ENCODE data around the gene POU2F2. TPM values are rescaled to one million over a fixed set of nuclear protein-coding genes. Genes with fewer than 3 reads are reported as not detected.

POU2F2 gene
- total RNA-seq, 1 donor from 2014 or later, result 6.1 TPM

DNA sequence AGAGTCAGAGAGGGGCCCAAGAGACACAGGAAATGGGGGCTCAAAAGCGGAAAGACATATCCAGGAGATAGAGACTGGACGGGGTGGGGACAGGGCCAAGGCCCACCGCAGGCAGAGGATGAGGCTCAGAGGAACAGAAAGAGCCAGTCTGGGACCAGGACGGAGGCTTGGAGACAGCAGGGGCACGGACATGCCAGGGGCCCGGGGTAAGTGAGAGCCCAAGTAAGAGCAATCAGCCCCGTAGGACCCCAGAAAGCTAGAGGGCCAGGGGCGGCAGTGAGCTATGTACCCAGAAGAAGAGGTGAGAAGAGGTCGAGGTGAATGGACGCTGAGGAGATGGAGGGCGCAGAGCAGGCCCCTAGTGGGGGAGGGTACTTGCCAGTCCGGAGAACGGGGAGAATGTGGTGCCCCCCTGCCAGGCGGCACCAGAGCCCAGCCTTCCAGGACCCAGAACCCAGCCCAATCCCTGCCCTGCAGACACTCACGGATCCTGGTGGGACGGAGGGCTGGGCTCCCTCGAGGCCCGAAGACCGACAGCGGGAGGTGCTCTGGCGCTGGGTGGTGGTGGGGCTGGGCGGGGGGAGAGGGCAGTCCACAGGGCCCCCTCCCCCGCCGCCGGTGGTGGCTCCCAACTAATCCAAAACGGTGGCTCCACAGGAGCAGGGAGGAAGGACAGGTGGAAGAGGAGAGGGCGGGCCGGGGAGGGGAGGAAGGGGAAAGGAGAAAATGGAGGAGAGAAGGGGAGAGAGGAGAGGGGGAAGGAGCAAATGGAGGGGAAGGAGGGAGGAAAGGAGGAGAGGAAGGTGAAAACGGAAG, 63.3 kb downstream of the POU2F2 start:
- Histone ChIP-seq H3K36me3 (no peaks in the 10 kb centered on the region), H3K9me3 (no peaks in the 10 kb centered on the region), H3K27me3 (peaks cover 40% of the 10 kb centered on the region), H3K4me1 (no peaks in the 10 kb centered on the region), H3K27ac (no peak overlapping the region), H3K4me3 (no peak overlapping the region)
- intact Hi-C loops (cut with DNase I), result no loop called here
- ATAC-seq (no peak), DNase-seq (no peak)
- TF ChIP-seq, protein P1, sequence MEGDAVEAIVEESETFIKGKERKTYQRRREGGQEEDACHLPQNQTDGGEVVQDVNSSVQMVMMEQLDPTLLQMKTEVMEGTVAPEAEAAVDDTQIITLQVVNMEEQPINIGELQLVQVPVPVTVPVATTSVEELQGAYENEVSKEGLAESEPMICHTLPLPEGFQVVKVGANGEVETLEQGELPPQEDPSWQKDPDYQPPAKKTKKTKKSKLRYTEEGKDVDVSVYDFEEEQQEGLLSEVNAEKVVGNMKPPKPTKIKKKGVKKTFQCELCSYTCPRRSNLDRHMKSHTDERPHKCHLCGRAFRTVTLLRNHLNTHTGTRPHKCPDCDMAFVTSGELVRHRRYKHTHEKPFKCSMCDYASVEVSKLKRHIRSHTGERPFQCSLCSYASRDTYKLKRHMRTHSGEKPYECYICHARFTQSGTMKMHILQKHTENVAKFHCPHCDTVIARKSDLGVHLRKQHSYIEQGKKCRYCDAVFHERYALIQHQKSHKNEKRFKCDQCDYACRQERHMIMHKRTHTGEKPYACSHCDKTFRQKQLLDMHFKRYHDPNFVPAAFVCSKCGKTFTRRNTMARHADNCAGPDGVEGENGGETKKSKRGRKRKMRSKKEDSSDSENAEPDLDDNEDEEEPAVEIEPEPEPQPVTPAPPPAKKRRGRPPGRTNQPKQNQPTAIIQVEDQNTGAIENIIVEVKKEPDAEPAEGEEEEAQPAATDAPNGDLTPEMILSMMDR (IDR thresholded peaks at IDR 0.05), result no peak

DNA sequence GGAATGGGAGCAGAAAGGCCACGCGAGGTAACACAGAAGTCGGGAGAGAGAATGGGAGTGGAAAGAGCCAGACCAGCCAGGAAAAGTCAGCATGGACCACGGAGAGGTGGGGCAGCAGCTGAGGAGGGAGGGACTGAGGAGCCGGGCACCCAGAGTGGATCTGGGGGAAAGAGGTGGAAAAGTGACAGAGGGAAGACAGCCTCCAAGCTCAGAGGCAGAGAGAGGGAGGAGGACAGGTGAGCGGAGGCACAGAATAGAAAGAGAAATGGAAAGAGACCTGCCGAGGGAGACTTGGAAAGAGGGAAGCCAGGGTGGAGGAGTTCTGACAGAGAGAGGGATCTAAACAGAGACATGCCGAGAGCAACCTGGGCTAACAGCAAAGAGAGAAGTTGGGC, 63.9 kb downstream of the POU2F2 start:
- intact Hi-C loops (cut with DNase I), result no loop called here

DNA sequence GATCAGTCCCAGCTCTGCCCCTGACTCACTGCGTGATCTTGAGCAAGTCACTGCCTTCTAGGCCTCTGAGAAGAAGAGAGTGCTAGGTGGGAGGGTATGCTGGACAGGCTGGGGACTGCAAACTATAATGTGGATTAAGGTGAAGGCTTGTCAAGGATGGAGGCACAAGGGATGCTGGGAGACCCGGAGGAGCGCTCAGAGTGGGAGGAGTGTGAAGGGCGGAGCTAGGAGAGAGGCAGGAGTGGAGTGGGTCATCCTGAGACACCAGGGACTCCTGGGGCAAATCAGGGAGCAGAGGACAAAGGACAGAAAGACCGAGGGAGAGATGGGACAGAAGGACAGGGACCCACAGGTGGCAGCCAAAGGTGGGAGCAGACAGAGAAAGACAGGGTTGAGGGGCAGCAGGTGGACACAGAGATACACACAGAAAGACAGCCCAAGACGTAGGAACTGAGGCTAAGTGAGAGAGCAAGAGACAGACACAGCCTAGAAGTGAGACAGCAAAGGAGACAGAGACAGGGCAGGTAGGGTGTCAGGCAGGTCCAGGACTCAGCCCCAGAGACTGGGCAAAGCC, 64.8 kb downstream of the POU2F2 start:
- Histone ChIP-seq H3K36me3 (no peaks in the 10 kb centered on the region), H3K9me3 (no peaks in the 10 kb centered on the region), H3K4me1 (no peaks in the 10 kb centered on the region), H3K27ac (no peak overlapping the region), H3K4me3 (no peak overlapping the region), H3K27me3 (peaks cover 40% of the 10 kb centered on the region)
- intact Hi-C loops (cut with DNase I), result no loop called here
- ATAC-seq (no peak), DNase-seq (no peak)
- TF ChIP-seq, protein P1 (IDR thresholded peaks at IDR 0.05), result no peak

More for the DNA sequence above, 63.9 kb downstream of the POU2F2 start:
- TF ChIP-seq, protein P1 (IDR thresholded peaks at IDR 0.05), result no peak
- H3K36me3 ChIP-seq, result no peaks in the 10 kb centered on the region
- H3K4me3 ChIP-seq, result no peak overlapping the region
- no peaks in the 10 kb centered on the region for H3K9me3 ChIP-seq
- DNase-seq (no peak), ATAC-seq (no peak)
- H3K27ac ChIP-seq, result no peak overlapping the region
- no peaks in the 10 kb centered on the region for H3K4me1 ChIP-seq
- H3K27me3 ChIP-seq, result peaks cover 40% of the 10 kb centered on the region

DNA sequence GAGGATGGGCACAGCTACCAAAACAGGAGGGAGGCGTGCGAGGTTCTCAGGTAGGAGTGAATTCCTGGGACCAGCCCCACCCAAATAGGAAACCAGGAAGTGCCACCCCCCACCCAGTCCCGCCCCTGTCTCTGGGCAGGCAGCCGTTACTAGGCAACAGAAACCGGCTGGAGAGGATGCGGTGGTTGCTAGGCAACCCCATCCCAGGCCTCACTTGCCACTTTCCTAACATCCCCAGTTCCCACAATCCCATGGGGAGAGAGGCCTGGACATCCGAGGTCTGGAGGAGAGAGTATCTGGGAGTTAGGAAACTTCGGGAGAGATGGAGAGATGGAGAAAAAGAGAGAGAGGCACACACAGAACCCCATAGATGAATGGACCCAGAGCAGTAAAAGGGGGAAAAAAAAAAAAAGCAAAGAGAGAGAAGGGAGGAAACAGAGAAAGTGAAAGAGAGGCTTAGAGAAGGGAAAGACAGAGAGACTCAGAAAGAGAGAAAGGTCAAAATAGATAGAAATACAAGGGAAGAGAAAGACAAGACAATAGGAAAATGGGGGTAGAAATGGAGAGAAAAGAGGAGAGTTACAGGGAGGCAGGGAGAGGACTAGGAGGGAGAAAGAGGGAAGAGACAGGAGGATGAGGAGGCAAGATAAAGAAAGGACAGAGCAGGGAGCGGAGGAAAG, 66.0 kb downstream of the POU2F2 start:
- DNase-seq (no peak), ATAC-seq (no peak)
- TF ChIP-seq, protein P1 (IDR thresholded peaks at IDR 0.05), result no peak
- Histone ChIP-seq H3K27me3 (peaks cover 40% of the 10 kb centered on the region), H3K27ac (no peak overlapping the region), H3K9me3 (no peaks in the 10 kb centered on the region), H3K4me3 (no peak overlapping the region), H3K4me1 (no peaks in the 10 kb centered on the region), H3K36me3 (no peaks in the 10 kb centered on the region)
- intact Hi-C loops (cut with DNase I), result no loop called here

DNA sequence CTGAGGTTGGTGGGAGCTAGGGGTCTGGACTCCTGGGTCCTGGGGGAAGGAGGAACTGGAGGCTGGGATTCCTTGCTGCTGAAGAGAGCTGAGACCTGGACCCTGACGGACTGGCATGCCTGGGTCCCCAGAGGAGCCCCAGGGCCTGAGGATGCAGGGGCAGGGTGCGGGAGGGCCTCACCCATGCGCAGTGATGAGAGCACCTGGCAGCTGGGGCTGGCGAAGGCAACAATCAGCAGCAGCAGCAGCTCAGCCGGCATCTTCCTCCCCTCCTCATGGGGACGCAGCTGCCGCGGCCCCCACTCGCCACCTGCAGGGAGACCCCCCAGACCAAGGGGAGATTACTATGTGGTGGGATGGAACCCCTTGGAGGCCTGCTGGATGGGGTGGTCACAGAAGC, 66.7 kb downstream of the POU2F2 start:
- DNase-seq (no peak), ATAC-seq (no peak)
- H3K36me3 ChIP-seq, result no peaks in the 10 kb centered on the region
- H3K9me3 ChIP-seq, result no peaks in the 10 kb centered on the region
- TF ChIP-seq, protein P1 (IDR thresholded peaks at IDR 0.05), result no peak
- no peaks in the 10 kb centered on the region for H3K4me1 ChIP-seq
- H3K4me3 ChIP-seq, result no peak overlapping the region
- H3K27ac ChIP-seq, result no peak overlapping the region
- peaks cover 40% of the 10 kb centered on the region for H3K27me3 ChIP-seq
- intact Hi-C loops (cut with DNase I), result no loop called here
